ENCODE measurements around the gene TNNT2. TPM values are rescaled to one million over a fixed set of nuclear protein-coding genes. Genes with fewer than 3 reads are reported as not detected.

The TNNT2 gene
- total RNA-seq: not detected

GRCh38 chr1:201377611-201378092 lies at the start of gene TNNT2:
TNNT2 (minus strand) TSS chr1:201377680; CDS start chr1:201373254, 4,426 bp downstream.
- Mint-ChIP-seq H3K27me3 (peaks cover 21% of the 10 kb centered on the region), H3K9me3 (no peaks in the 10 kb centered on the region), H3K27ac (no peak within 1 kb of the TSS), H3K36me3 (ENCODE audit: low read depth) (no peaks in the 10 kb centered on the region), H3K4me1 (no peaks in the 10 kb centered on the region), H3K4me3 (no peak within 1 kb of the TSS)
- ATAC-seq (replicated peaks): no peak

DNA sequence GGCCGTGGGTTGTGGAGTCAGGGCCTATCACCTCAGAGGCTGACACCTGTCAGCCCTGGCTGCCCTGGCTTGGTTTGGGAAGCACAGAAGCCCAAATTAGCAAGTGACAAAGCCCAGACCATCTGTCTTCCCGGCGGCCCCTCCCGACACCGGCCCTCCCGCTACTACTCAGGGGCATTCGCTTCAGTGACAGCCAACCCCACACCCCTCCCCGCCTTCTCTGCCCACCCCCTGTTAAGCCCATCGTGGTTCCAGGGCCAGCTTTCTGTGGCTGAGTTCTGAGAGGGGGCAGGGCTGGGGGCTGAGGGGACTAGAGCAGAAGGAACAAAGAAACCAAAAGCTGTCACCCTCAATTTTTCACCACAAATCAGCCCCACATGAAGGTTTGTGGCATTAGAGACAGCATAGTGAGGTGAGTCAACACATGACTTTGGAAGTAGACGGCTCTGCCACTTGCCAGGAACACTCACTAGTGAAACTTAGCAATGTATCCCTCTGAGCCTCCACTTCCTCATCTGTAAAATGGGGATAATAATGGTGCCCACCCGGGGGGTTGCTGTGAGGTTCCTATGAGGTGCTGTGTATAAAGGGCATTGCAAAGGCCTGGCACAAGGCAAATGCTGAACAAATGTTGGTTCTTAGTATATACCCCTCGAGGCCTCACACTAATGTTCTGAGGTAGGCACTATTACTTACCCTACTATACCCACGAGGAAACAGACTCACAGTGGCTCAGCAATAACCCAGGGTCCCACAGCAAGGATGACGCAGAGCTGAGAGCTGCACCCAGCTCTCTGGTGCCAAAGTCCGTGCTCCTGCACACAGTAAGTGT lies 49.2 kb upstream of the TNNT2 start:
- Mint-ChIP-seq H3K36me3 (ENCODE audit: low read depth) (no peaks in the 10 kb centered on the region), H3K9me3 (no peaks in the 10 kb centered on the region), H3K4me3 (no peak overlapping the region), H3K4me1 (no peaks in the 10 kb centered on the region), H3K27ac (no peak overlapping the region), H3K27me3 (peaks cover 12% of the 10 kb centered on the region)
- no peak for ATAC-seq (replicated peaks)

GRCh38 chr1:201424146-201424545 lies 46.7 kb upstream of the TNNT2 start:
- Mint-ChIP-seq H3K36me3 (ENCODE audit: low read depth) (no peaks in the 10 kb centered on the region), H3K4me1 (no peaks in the 10 kb centered on the region)

GRCh38 chr1:201423655-201424054 lies 46.2 kb upstream of the TNNT2 start:
- H3K36me3 Mint-ChIP-seq (ENCODE audit: low read depth): no peaks in the 10 kb centered on the region
- ATAC-seq (replicated peaks): no peak
- H3K4me1 Mint-ChIP-seq: no peaks in the 10 kb centered on the region
- H3K4me3 Mint-ChIP-seq: no peak overlapping the region
- no peak overlapping the region for H3K27ac Mint-ChIP-seq
- H3K9me3 Mint-ChIP-seq: no peaks in the 10 kb centered on the region
- H3K27me3 Mint-ChIP-seq: peaks cover 3% of the 10 kb centered on the region

More at GRCh38 chr1:201424146-201424545, 46.7 kb upstream of the TNNT2 start:
- ATAC-seq (replicated peaks): no peak
- Mint-ChIP-seq H3K9me3 (no peaks in the 10 kb centered on the region), H3K27ac (no peak overlapping the region), H3K4me3 (no peak overlapping the region), H3K27me3 (peaks cover under 1% of the 10 kb centered on the region)

DNA sequence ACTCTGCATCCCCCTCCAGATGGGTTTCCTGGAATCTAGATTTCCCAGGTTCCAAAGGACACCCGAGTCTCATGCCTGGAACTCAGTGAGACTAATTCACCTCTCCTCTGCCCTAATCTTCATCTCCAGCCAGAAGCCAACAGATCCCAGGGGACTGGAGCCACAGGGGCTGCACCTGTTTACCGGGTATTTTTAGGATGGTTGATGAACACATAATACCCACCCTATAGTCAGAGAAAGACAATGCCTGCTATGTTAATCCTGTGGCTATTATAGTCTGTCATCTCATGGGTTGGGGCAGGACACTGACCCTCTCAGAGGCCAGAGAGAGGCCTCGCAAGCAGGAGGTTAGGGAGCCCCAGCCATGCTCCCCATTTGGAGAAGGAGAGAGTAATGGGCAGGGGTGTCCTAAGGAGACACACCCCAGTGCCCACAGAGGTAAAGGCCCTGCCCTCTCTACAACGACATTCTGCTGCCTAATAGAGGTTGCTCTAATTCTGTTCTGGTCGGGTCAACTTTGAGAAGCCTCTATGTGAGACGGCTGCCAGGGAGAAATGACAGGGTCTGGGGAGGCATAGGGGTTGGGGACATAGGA lies 45.1 kb upstream of the TNNT2 start:
- Mint-ChIP-seq H3K4me3 (no peak overlapping the region), H3K27ac (no peak overlapping the region), H3K4me1 (no peaks in the 10 kb centered on the region), H3K9me3 (no peaks in the 10 kb centered on the region), H3K36me3 (ENCODE audit: low read depth) (no peaks in the 10 kb centered on the region), H3K27me3 (peaks cover 3% of the 10 kb centered on the region)
- no peak for ATAC-seq (replicated peaks)

DNA sequence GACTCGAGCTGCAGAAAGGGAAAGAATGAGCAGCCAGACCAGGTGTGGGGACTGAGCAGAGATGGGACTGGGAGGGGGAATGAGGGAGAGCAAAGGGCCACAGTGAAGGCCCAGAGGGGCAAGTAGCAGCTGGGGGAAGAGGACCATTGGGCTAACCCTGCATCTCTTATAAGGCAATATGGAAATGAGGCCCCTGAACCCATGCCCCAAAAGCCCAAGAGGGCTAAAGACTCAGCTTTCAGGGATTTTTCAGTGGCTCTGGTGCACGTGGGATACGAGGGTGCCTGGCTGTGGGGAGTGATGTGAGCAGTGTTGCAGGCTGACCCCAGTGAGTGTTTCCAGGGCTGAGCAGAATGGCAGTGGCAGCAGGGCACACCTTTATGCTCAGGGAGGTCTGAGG lies 44.5 kb upstream of the TNNT2 start:
- Mint-ChIP-seq H3K9me3 (no peaks in the 10 kb centered on the region), H3K4me3 (no peak overlapping the region), H3K36me3 (ENCODE audit: low read depth) (no peaks in the 10 kb centered on the region), H3K4me1 (no peaks in the 10 kb centered on the region), H3K27me3 (peaks cover 4% of the 10 kb centered on the region), H3K27ac (no peak overlapping the region)
- no peak for ATAC-seq (replicated peaks)

- no peak for ATAC-seq (replicated peaks)
- Mint-ChIP-seq H3K36me3 (ENCODE audit: low read depth) (no peaks in the 10 kb centered on the region), H3K4me1 (no peaks in the 10 kb centered on the region), H3K27ac (no peak overlapping the region), H3K9me3 (no peaks in the 10 kb centered on the region), H3K27me3 (peaks cover 6% of the 10 kb centered on the region), H3K4me3 (no peak overlapping the region)
Observed at GRCh38 chr1:201421041-201421440, 43.6 kb upstream of the TNNT2 start.

DNA sequence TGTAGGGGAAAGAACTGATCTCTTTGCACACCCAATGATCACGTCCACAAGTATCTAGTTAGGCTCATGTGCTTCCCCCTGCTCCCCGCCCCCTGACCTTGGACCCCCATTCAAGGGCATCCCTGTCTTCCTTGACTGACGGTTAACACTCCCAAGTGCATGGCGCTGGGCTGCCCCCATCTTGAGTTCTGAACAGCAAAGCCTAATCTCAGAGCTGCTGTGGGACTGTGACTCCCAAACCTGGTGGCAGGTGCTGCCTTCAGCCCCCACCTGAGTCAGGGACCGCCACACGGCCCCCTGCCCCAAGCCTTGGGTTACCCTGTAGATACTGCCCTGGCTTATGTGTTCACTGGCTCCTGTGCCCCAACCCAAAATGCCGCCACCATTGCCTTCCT lies 43.1 kb upstream of the TNNT2 start:
- Mint-ChIP-seq H3K4me1 (no peaks in the 10 kb centered on the region), H3K4me3 (no peak overlapping the region), H3K27ac (no peak overlapping the region), H3K9me3 (no peaks in the 10 kb centered on the region), H3K27me3 (peaks cover 9% of the 10 kb centered on the region), H3K36me3 (ENCODE audit: low read depth) (no peaks in the 10 kb centered on the region)
- ATAC-seq (replicated peaks): no peak

- ATAC-seq (replicated peaks): no peak
- H3K9me3 Mint-ChIP-seq: no peaks in the 10 kb centered on the region
- peaks cover 12% of the 10 kb centered on the region for H3K27me3 Mint-ChIP-seq
- no peak overlapping the region for H3K27ac Mint-ChIP-seq
- no peak overlapping the region for H3K4me3 Mint-ChIP-seq
- no peaks in the 10 kb centered on the region for H3K4me1 Mint-ChIP-seq
- no peaks in the 10 kb centered on the region for H3K36me3 Mint-ChIP-seq (ENCODE audit: low read depth)
Observed at GRCh38 chr1:201419746-201420607, 42.5 kb upstream of the TNNT2 start.

DNA sequence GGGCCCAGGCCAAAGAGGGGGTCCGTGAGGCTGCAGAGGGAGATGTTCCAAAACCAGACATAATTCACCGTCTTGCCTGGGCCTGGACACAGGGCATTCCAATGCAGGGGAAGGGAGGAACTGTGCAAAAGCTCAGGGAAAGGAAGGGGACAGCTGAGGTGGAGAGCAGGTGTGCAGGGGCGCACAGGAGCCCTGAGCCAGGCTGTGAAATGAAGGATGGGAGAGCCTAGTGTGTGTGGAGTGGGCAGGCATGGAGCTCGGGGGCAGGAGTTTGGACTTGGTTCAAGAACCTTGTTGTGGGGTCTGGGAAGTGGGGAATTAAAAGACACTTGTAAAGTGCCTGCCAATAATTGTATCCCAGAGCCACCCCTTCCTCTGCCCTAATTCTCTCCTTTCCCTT lies 41.8 kb upstream of the TNNT2 start:
- Mint-ChIP-seq H3K4me1 (no peaks in the 10 kb centered on the region), H3K4me3 (no peak overlapping the region), H3K27ac (no peak overlapping the region), H3K36me3 (ENCODE audit: low read depth) (no peaks in the 10 kb centered on the region), H3K27me3 (peaks cover 12% of the 10 kb centered on the region), H3K9me3 (no peaks in the 10 kb centered on the region)
- ATAC-seq (replicated peaks): no peak

DNA sequence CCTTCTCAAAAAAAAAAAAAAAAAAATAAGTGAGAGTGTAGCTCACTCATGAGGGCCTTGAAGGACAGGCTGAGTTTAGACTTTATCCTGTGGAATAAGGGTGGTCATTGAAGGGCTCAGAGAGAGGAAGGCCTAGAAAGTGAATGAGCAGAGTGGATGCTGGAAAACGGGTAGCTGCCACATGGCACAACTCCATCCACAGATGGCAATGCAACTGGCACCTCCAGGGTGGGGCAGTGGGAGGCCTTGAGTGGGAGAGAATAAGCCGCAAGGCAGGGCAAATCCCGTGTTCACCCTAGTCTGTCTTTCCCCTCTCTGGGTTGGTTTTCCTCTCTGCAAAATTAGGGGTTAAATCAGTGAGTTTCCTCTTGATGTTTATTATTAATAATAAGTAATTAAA lies 41.0 kb upstream of the TNNT2 start:
- no peaks in the 10 kb centered on the region for H3K9me3 Mint-ChIP-seq
- no peak overlapping the region for H3K4me3 Mint-ChIP-seq
- H3K36me3 Mint-ChIP-seq (ENCODE audit: low read depth): no peaks in the 10 kb centered on the region
- ATAC-seq (replicated peaks): no peak
- H3K27ac Mint-ChIP-seq: no peak overlapping the region
- H3K27me3 Mint-ChIP-seq: peaks cover 12% of the 10 kb centered on the region
- H3K4me1 Mint-ChIP-seq: no peaks in the 10 kb centered on the region

- H3K4me3 Mint-ChIP-seq: no peak overlapping the region
- no peaks in the 10 kb centered on the region for H3K4me1 Mint-ChIP-seq
- H3K36me3 Mint-ChIP-seq (ENCODE audit: low read depth): no peaks in the 10 kb centered on the region
Observed at GRCh38 chr1:201414051-201414738, 36.7 kb upstream of the TNNT2 start.

DNA sequence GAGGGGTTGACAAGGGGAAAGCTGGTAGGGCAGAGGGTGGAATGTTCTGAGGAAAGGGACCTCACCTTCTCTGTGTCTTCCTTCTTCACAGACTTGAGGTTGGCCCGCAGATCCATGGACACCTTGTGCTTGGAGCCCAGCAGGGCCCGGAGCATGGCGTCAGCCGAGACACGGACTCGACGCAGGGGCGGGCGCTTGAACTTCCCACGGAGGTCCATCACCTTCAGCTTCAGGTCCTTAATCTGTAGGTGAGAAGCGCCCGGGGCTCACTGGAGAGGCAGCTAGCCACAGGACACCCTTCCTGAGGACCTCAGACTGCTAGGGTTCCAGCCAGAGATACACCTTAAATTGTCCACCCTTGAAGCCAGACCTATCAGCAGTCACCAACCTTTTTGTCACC lies 33.8 kb upstream of the TNNT2 start:
- Mint-ChIP-seq H3K27ac (no peak overlapping the region), H3K4me1 (no peaks in the 10 kb centered on the region), H3K4me3 (no peak overlapping the region), H3K36me3 (ENCODE audit: low read depth) (no peaks in the 10 kb centered on the region), H3K27me3 (peaks cover 9% of the 10 kb centered on the region), H3K9me3 (no peaks in the 10 kb centered on the region)
- ATAC-seq (replicated peaks): no peak

More at GRCh38 chr1:201414051-201414738, 36.7 kb upstream of the TNNT2 start:
- H3K27ac Mint-ChIP-seq: no peak overlapping the region
- ATAC-seq (replicated peaks): no peak
- no peaks in the 10 kb centered on the region for H3K9me3 Mint-ChIP-seq
- H3K27me3 Mint-ChIP-seq: peaks cover 12% of the 10 kb centered on the region

GRCh38 chr1:201409440-201409839 lies 32.0 kb upstream of the TNNT2 start:
- Mint-ChIP-seq H3K36me3 (ENCODE audit: low read depth) (no peaks in the 10 kb centered on the region), H3K27ac (no peak overlapping the region), H3K4me3 (no peak overlapping the region), H3K4me1 (no peaks in the 10 kb centered on the region), H3K27me3 (peaks cover 3% of the 10 kb centered on the region), H3K9me3 (no peaks in the 10 kb centered on the region)
- no peak for ATAC-seq (replicated peaks)
